ENCODE measurements around the gene NDUFAF8. TPM values are rescaled to one million over a fixed set of nuclear protein-coding genes. Genes with fewer than 3 reads are reported as not detected.

The NDUFAF8 gene
- total RNA-seq, 1 experiment from 2014 or later = 60.1 TPM

- no peaks in the 10 kb centered on the region; the same call in 1 of the 2 replicates for H3K79me2 ChIP-seq (ENCODE audit: insufficient read depth, low read length)
- peaks cover 13 to 25% of the 10 kb centered on the region in 2 experiments for H3K4me1 Mint-ChIP-seq
- no peak overlapping the region for H2BK5ac ChIP-seq (ENCODE audit: insufficient read length, low read length)
- no peak overlapping the region for H2BK120ac ChIP-seq (ENCODE audit: low read depth, low read length, poor library complexity, severe bottlenecking)
- H3K18ac ChIP-seq (ENCODE audit: insufficient read length, low read depth, low read length) = no peak overlapping the region
- no peaks in the 10 kb centered on the region for H3K27me3 ChIP-seq (ENCODE audit: insufficient read depth, low read length)
- H2AFZ ChIP-seq (ENCODE audit: low read length) = no peak overlapping the region
- no peak overlapping the region for H2AK5ac ChIP-seq (ENCODE audit: insufficient read length, low read length)
- H3T11ph ChIP-seq (ENCODE audit: low read length) = no peak overlapping the region
- H3K36me3 Mint-ChIP-seq (ENCODE audit: insufficient read depth in 1 of 3, low read depth in 3 of 3) = peaks cover 2 to 15% (median 9%) of the 10 kb centered on the region in 3 experiments; a peak in 6 of 7 replicates
- no peak overlapping the region for H3K4ac ChIP-seq (ENCODE audit: low read depth, low read length)
- peaks cover 10% of the 10 kb centered on the region for H3K23me2 ChIP-seq (ENCODE audit: insufficient read length, low read depth, low read length, poor library complexity, severe bottlenecking)
- peaks cover 3% of the 10 kb centered on the region for H3K79me1 ChIP-seq (ENCODE audit: insufficient read depth, low read depth, low read length, poor library complexity, severe bottlenecking)
- H3K14ac ChIP-seq (ENCODE audit: insufficient read depth, low read length) = no peak overlapping the region
- H3K56ac ChIP-seq (ENCODE audit: insufficient read length, low read depth, low read length) = no peak overlapping the region
- no peak overlapping the region for H3K27ac ChIP-seq (ENCODE audit: insufficient read length, low read depth, low read length)
- no peak overlapping the region for H3K27ac Mint-ChIP-seq
- H4K20me1 ChIP-seq (ENCODE audit: control insufficient read depth, insufficient read depth, insufficient read length) = peaks cover 3% of the 10 kb centered on the region
- H3K9me3 ChIP-seq (ENCODE audit: control insufficient read depth, low read depth, low read length) = no peaks in the 10 kb centered on the region
- H4K8ac ChIP-seq (replicated peaks; ENCODE audit: insufficient read length, low read depth, low read length) = no peak overlapping the region
- no CpG with 5 or more reads among the region's 10 CpGs for WGBS (ENCODE audit: extremely low coverage, insufficient read length, low lambda C conversion rate)
- H3K9me3 Mint-ChIP-seq = no peaks in the 10 kb centered on the region; a peak in 1 of 5 replicates
- H4K5ac ChIP-seq (ENCODE audit: insufficient read length, low read depth, low read length) = no peak overlapping the region
- H2BK20ac ChIP-seq (ENCODE audit: low read depth, low read length, poor library complexity, severe bottlenecking) = no peak overlapping the region
- no peak overlapping the region for H3K4me2 ChIP-seq (ENCODE audit: insufficient read depth, insufficient read length, low read length)
- no peak overlapping the region for H3K23ac ChIP-seq (ENCODE audit: insufficient read length, low read depth, low read length)
- H3K27me3 Mint-ChIP-seq (ENCODE audit: low read depth) = peaks cover 3% of the 10 kb centered on the region
- H3K4me1 ChIP-seq (ENCODE audit: insufficient read depth, low read length) = no peaks in the 10 kb centered on the region
- H4K91ac ChIP-seq (ENCODE audit: insufficient read length, low read depth, low read length) = no peak overlapping the region
- no peak for TF ChIP-seq CTCF (conservative IDR thresholded peaks at IDR 0.05)
- H3K9ac ChIP-seq (ENCODE audit: extremely low read depth, insufficient read length, low read length) = no peak overlapping the region
- H3K4me3 Mint-ChIP-seq = no peak overlapping the region
- no peak for DNase-seq
- H2BK12ac ChIP-seq (ENCODE audit: insufficient read length, low read depth, low read length) = no peak overlapping the region
- no peak overlapping the region for H2BK15ac ChIP-seq (ENCODE audit: low read depth, low read length)
Observed at GRCh38 chr17:81243333-81243664, 4.2 kb downstream of the NDUFAF8 start.
